DMS53 treated with DMSO at 0.1 percent for 48 hours (cell line): ENCODE results near the gene BCAR3.
"Not testable (repeated sequence)": the region's sequence is repeated elsewhere in the genome, so short reads cannot be mapped to it uniquely, and the experiment has no call there.

Experiments
- DNase-seq: peaks from one replicate; lab custom pipeline; 2025; ENCODE audit not compliant: unreplicated experiment; lab: John Stamatoyannopoulos, UW

Gene BCAR3

DNA sequence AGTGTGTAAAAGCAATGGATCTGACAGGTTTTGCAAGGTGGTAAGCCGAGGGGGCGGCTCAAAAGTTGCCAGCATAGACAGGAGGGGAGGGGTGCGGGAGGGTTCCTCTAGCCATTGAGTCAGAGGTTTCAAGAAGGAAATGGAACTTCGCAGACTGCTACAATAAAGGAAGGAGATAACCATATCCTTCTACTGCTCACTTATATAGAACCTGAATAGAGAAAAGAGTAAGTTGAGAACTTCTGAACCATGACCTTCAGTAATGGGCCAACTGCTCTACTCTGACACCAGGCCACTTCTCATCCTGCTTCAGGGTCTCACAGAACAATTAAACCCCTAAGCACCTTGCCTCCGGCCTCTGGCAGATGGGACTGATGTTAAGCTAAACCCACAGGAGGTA, 26.3 kb upstream of the BCAR3 start:
- DNase-seq: no peak

DNA sequence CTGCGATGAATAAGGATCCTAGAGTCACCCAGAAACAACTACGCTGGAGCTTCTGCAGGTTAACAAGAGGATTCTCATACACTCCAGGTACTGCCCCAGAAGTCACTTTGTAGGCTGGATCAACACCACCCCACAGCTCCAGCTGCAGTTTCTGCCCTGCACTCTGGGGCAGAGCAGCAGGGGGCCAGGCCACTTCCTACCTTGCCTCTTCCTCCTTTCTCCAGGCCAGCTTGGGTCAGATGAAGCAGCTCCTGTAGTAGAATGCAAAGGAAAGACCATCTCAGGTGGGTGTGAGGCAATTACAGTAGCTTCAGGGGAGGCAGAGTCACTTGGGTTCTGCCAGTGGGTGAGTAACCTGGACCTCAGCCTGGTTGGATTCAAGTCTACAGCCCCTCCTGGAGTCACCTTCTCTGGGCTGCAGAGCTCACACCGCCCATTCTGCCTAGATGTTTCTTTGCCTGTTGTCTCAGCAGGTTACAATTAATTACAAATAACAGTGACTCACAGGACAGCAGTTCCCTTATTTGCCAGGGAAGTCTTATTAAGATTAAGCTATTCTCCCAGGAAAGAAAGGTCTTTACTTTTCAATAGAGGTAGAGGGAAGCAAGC, 24.4 kb upstream of the BCAR3 start:
- DNase-seq: no peak

DNA sequence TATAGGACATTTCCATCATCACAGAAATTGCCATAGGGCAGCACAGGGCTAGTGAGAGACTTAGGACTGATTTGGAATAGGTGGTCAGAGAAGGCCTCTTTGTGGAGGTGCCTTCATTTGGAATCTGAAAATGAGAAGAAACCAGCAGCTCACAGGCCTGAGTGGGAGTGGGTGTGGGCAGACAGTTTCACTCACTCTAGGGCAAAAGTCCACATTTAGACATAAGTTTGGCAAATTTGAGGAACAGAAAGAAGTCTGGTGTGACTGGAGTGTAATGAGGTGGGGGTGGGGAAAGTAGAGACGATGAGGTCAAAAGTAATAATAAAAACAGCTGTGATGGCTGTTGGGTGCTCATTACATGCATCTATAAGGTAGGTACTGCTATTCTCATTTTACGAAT, 22.4 kb upstream of the BCAR3 start:
- DNase-seq: no peak

DNA sequence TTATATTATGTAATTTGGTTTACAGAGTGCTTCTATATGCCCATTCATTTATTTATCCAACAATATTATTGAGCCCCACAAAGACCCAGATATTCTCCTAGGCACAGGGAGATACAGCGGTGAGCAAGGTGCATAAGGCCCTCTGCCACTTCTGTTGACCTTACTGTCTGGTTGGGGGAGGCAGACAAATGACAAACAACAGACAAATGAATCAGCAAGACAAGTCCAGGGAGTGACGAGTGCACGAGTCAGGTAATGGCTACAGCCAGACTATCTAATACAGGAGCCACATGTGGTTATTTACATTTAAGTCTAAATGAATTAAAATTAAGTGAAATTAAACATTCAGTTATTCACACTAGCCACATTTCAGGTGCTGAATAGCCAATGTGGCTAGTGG, 22.0 kb upstream of the BCAR3 start:
- peak; percentile 65 for DNase-seq

DNA sequence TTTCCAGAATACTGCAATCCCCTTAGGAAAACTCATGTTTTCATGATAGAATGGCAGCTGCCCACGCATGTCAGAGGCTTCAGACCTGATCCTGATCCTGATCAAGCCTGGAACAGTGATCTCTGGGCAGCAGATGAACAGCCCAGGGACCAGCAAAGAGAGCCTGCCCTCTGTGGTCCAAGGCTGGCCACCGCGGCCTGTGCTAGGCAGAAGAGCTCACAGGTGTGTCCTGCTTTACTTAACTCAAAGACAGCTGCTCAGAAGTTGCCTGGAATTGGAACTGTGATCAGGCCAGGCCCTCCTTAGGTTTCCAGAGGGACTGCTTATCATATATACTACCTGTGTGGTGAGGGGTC, 21.2 kb upstream of the BCAR3 start:
- no peak for DNase-seq

DNA sequence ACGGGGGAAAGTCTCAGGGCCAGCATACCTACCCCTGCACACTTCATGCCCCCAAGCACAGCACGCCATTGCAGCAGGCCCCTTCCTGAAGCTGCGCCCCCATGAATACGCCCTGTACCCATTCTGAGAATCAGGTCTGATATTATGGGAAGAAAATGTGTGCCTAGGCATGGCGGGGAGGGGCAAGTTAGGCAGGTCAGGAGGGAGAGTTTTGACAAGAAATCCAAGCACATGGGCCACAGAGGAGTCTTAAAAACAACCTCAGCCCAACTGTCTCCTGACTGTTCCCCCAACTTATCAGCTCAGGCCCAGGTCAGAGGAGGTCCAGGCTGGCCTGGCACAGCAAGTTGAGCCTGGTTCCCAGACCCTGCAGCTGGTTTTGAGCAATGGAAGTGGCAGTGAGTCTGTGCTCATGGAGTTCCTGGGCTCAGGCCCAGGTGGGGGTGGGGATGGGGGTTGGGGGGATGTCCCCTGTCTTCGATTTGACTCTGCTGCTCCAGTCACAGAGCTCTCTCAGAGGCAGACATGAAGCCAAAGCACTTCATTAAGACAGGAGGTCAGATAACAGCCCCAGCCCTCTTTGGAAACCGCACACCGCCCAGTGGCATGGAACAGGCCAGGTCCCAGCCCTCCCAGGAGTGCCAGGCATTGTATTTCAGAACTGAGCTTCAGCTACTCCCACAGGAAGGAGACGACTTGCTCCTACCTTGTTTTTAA, 20.6 kb upstream of the BCAR3 start:
- no peak for DNase-seq

DNA sequence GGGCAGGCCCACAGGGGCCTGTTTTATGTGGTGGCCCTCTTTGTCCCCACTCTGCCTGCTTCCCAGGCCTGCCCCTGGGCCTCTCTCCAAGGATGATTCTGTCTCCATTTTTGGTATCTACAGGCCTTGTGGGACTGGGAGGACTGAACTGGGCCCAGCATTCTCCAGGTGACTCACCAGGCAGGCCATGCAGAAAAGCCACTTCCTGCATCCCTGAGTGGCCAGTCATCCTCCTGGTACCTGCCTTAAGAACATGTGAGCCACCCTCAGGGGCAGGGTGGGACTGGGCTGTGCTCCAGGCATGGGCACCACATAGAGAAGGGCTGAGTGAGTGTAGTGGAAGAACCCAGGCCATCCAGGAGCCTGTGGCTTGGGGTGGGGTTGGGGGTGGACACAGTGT, 20.0 kb upstream of the BCAR3 start:
- peak; percentile 70 for DNase-seq

DNA sequence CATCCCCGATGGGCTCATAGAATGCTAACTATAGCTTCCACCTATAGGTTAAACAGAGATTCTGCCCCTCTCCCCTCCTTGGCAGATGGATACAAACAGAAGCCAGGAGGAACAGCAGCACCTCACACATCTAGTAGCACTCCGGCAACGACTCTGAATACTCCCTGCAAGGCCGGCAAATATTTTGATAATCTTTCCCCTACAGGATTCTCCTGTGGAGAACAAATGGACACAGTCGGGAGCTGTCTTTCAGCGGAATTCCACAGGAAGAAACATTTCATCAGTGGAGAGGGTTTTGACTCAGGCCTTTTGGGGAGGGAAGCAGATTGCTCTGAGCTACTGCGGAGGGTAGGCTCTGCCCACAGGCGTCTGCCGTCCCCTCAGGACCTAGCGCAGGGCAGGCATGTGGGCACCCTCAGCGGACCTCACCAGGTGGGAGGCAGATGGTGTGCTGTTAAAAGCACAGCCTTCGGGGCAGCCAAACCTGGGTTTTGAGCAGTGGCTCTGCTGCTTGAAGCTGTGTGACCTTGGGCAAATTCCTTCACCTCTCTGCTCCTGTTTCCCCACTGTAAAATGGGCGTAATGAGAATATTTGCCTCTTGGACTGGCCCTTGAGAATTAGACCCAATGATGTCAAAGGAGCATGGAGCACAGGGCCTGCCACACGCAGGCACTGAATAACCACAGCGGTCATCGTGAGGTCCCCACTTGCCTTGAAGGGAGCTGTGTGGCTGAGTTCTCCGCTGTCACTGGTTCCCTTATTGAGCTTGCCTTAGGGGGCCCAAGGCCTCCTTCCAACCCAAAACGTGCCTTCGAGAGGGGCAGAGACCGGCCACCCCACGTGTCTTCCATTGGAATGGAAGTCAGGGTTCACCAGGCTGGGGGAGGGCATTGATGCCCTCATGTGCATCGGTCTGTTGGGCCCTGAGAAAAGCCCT, 19.2 kb upstream of the BCAR3 start:
- no peak for DNase-seq

DNA sequence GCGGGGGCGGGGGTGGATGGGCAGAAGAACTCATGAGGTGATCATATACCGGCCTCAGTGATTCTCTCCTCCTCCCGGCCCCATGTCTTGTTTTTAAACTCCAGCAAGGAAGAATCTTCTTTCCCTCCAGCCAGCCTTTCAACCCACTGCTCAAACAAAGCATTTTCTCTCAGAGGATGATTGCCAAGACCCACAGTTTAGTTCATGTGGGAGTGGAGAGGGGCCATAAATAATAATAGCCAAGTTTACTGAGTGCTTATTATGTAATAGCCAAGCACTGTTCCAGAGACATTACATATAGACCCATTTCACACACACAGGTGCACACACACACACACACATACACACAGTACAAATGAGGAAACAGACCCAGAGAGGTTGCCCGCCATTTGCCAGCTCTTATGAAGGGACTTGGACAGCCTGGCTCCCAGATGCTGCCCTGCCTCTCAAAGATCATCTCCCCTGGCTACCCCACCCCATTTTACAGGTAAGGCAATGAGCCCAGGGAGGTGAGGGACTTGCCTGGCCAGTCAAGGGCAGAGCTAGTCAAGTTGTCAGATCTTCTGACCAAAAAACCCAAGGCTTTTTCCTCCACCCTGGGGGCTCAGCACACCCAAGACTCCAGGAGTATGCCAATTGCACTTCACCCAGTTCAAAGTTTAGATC, 18.0 kb upstream of the BCAR3 start:
- DNase-seq: no peak

DNA sequence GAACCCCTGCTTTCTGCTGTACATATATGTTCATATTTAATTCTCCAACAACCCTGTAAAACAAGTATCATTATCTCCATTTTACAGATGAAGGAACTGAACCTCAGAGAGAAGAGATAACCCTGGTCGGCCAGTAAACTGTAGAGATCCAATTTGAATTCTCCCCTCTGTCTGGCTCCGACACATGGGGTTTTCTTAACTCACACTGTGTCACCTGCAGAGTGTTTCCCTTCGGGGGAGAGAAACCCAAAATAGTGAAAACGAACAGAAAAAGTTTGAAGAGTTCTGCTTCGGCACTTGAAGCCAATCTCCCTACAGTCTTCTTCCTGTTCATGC, 17.4 kb upstream of the BCAR3 start:
- no peak for DNase-seq

DNA sequence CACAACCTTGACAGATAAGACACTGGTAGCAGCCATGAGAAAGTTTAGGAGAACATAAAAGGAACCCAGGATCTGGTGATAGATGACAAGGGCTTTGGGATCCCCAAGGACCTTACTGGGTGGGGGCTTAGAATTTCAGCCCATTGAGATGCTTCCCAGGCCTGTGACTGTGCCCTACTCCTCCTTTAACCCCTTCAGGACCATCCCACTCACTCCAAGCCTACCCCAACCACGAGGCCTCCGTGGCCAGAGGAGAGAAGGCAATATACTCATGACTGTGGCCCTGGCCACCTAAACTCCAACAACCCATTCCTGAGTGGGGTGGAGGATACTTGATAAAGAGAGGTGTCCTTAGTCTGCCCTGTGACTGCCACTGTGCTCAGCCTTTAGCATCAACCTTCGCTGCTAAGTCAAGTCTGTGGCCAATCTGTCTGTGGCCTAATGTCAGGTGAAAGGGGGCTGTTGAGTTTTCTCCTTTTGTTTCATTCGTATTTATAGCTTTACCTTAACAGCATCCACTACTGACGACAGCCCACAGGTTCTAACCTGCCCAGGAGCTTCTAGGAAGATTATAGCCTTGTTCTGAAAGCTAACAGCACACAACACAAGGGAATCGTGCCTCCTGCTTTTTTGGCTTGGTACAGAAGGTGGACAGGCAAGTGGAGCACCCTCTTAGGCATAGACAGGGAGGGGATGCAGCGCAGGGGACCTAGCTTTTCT, 16.9 kb upstream of the BCAR3 start:
- DNase-seq: no peak

DNA sequence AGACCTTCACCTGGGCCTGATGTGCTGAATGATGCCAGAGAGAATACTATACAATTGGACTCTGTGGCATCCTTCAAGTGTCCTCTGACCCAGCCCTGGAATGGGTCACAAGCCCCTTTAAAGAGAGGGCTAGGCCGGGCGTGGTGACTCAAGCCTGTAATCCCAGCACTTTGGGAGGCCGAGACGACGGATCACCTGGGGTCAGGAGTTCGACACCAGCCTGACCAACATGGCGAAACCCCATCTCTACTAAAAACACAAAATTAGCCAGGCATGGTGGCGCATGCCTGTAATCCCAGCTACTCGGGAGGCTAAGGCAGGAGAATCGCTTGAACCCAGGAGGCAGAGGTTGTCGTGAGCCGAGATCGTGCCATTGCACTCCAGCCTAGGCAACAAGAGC, 15.9 kb upstream of the BCAR3 start:
- not testable (repeated sequence) for DNase-seq

DNA sequence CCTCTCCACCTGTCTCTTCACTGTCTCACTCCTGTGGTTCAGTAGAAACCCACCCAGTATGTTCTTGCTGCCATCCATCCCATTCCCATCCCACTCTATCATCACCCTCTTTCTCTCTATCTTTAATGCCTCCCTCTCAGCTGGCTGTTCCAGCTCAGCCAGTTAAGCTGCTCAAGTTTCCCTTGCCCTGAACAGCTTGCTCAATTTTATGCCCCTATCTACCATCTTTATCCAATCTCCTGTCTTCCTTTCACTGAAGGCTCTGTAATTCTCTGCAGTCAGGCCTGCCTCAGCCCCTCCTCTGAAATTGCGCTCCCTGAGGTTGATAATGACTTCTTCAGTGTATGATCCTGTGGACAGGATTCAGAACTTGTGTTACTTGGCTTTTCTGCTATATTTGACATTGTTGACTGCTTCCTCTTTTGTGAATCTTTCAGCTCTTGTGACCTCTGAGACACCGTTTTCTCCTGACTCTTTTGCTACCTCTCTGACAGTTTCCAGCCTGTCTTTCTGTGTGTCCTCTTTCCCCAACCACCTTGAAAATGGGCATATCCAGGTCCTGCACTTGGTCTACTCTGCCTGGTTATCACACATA, 13.9 kb upstream of the BCAR3 start:
- no peak for DNase-seq

DNA sequence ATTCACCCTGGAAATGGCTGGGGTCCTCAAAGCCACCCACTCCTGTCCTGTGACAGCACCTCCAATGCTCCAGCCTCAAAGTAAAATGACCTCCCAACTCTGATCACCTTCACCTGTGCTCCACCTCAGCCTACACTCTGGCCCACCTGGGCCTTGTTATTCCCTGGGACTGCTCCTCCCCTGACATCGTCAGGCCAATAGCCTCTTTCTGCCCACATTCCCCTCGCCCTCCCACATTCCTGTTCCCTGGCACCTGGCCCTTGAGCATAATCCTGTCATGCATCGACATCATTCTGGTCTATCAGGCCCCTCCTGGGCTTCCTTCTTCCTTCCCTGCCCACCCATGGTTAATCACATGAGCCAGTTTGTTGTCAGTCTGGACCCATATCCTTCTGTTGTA, 13.2 kb upstream of the BCAR3 start:
- DNase-seq: no peak

DNA sequence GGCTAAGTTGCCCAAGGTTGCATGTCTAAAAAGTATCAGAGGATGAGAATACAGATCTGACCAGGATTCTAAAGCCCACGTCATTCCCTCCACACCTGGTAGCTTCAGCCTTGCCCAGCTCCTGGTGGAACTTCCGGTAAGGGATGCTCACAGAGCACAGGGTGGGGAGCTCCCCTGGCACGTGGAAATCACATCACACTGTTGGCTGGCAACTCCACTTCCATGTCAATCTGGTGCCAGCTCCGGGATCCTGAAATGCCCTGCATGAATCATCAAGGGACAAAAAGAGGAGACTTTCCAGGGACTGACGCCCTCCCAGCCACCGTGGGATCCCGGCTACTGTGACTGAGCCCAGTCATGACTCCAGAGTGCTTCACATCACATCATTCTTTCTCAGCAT, 12.4 kb upstream of the BCAR3 start:
- DNase-seq: no peak

DNA sequence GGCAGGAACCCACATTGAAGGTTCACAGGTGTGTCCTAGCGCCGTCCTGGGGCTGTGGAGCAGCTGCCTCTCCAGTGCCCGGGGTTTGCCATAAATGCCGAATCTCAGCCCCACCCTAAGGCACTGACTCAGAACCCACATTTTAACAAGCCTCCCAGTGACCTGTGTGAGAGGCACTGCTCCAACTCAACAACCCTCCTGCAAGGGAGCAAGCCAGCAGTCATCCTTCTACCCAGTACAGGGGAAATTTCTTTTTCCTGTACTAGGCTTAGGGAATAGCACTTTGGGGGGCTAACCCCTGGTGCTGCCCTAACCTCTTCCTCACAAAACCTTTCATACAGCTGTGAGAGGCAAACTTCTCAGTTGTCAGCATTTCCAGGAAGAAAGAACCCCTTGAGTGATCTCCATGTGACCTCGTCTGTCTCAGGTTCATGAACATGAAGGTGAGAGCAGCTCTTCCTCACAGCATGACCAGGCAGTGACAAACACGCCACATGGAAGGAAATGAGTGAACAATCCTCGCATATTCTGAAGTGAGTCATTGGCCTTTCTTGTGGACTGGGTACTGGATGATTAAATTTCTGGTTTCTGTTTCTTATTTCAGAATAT, 11.4 kb upstream of the BCAR3 start:
- no peak for DNase-seq

DNA sequence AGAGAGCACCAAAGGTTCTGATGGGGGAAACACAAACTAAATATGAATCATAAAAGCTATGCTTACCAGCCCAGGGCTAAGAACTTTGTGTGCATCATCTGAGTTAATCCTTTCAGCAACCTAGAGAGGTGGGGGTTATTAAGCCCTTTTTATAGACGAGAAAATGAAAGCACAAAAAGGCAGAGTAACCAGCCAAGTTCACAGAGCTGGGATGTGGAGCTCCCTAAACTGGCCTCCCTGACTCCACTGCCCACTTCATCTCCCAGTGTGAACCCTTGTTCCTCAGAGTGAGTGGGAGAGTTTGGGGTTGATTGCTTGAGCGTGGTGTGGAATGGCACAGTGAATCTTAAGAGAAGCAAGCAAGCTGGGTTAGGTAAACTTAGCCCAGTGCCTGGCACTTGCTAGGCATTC, 10.8 kb upstream of the BCAR3 start:
- DNase-seq: no peak

DNA sequence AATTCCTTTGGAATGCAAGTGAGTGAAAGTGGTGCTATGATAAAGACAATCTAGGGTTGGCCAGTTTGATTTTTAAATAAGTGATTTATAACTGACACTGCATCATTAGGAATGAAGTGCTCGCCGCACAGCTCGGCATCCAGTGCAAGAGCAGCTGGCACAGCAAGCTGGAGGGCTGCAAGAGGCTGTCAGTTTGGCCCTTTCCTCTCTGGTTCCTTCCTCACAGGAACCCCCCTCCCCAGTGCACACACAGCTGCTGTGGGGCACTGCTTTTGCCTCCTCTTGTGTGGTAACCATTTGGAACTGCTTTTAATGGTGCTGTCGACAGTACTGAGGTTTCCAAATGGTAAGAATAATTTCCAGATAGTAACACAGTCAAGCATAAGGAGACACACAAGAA, 10.4 kb upstream of the BCAR3 start:
- no peak for DNase-seq

DNA sequence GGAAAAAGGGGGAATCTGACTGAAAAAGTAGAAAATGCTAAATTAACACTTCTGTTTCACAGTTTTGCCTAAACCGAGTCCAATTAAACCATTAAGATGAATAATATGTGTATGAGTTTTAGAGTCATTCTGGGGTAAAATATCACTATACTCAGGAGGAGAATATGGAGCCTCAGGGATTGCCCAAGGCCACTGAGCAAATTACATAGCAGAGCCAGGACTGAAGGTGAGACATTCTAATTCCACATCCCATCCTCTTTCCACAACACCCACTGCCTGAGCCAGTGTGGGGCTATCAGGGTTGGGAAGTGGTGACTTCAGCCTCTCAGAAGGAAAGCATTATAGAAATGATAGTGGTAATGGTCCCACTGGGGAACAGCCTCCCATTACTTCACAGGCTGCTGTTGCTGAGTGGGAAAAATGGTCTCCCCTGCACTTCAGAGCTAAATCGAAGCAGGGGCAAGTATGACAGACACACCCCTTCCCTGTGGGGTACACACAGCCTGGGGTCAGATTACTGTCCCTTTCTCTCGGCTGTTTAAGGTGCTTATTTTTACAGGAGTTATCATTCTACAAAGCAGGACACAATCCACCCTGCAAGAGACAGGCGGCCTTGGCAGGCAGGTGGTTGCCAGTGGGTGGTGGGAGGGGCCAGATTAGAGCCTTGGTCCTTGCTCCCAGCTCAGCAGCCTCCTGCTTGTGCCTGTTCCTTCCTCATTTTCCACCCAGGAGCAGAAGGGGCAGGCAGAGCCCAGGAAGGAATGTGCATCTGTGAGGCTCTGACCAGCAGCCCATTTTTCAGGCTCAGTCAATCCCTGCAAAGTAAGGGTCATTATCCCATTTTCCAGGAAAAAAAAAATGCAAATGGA, 9.5 kb upstream of the BCAR3 start:
- DNase-seq: no peak
